Mesendoderm (in vitro differentiated cells): ENCODE measurements around the gene AGPAT1. TPM values are rescaled to one million over a fixed set of nuclear protein-coding genes. Genes with fewer than 3 reads are reported as not detected.
A peak's percentile ranks its signal among the peaks of the same experiment; 100 is the strongest.

Experiments used
- DNase-seq: peaks from one replicate; pipeline ENCODE4 v3.0.0; 2013
- H2AK5ac ChIP-seq: 2 replicates; pipeline ENCODE4 v1.6.1; 2013; ENCODE audit warnings: low read length, inconsistent platforms
- H2BK120ac ChIP-seq: 2 replicates; pipeline ENCODE4 v1.6.1; 2013; ENCODE audit warnings: low read depth, mild to moderate bottlenecking, low read length, moderate library complexity, mixed read lengths
- H2BK15ac ChIP-seq: replicated peaks from 2 replicates; pipeline ENCODE4 v1.6.1; 2013; ENCODE audit warnings: low read depth, mild to moderate bottlenecking, moderate library complexity
- H2BK5ac ChIP-seq: 2 replicates; pipeline ENCODE4 v1.6.1; 2013; ENCODE audit warnings: low read length, inconsistent platforms
- H3K18ac ChIP-seq: 2 replicates; pipeline ENCODE4 v1.6.1; 2013; ENCODE audit warnings: mild to moderate bottlenecking, low read length, mixed read lengths
- H3K23ac ChIP-seq: one replicate; pipeline ENCODE4 v1.6.1; 2013; ENCODE audit warnings: low read length
- H3K27ac ChIP-seq: 2 replicates; pipeline ENCODE4 v1.5.1; 2013; ENCODE audit warnings: low read depth, mild to moderate bottlenecking, inconsistent platforms, low read length, moderate library complexity
- H3K27me3 ChIP-seq: 2 replicates; pipeline ENCODE4 v1.6.1; 2013; ENCODE audit warnings: low read length, control low read depth, mild to moderate bottlenecking, inconsistent platforms; ENCODE audit not compliant: insufficient read depth, poor library complexity
- H3K36me3 ChIP-seq: 2 replicates; pipeline ENCODE4 v1.6.1; 2013; ENCODE audit warnings: low read length, inconsistent platforms; ENCODE audit not compliant: control insufficient read depth, insufficient read depth
- H3K4ac ChIP-seq: one replicate; pipeline ENCODE4 v1.6.1; 2013; ENCODE audit warnings: low read depth, mild to moderate bottlenecking, low read length, moderate library complexity
- H3K4me1 ChIP-seq: 2 replicates; pipeline ENCODE4 v1.6.1; 2013; ENCODE audit warnings: low read depth, low read length, inconsistent platforms; ENCODE audit not compliant: control insufficient read depth
- H3K4me2 ChIP-seq: 2 replicates; pipeline ENCODE4 v1.6.1; 2013; ENCODE audit warnings: low read length
- H3K4me3 ChIP-seq: 2 replicates; pipeline ENCODE4 v1.5.1; 2013; ENCODE audit warnings: mild to moderate bottlenecking, low read length
- H3K56ac ChIP-seq: one replicate; pipeline ENCODE4 v1.6.1; 2013; ENCODE audit warnings: low read length
- H3K79me1 ChIP-seq: 2 replicates; pipeline ENCODE4 v1.6.1; 2013; ENCODE audit warnings: low read length, inconsistent platforms
- H3K79me2 ChIP-seq: 2 replicates; pipeline ENCODE4 v1.6.1; 2013; ENCODE audit warnings: mild to moderate bottlenecking, low read length; ENCODE audit not compliant: control insufficient read depth, insufficient read depth
- H3K9ac ChIP-seq: 2 replicates; pipeline ENCODE4 v1.6.1; 2013; ENCODE audit warnings: low read length, inconsistent platforms
- H4K5ac ChIP-seq: one replicate; pipeline ENCODE4 v1.6.1; 2013; ENCODE audit warnings: low read length
- H4K8ac ChIP-seq: one replicate; pipeline ENCODE4 v1.6.1; 2013; ENCODE audit warnings: low read depth, mild to moderate bottlenecking, control low read depth, low read length, moderate library complexity
- WGBS: extraction: QIAGEN DNeasy Blood & Tissue Kit; methylation state at CpG from one replicate; pipeline ENCODE4 v1.1.7; 2013; ENCODE audit warnings: low lambda C conversion rate, missing lambda C conversion rate; ENCODE audit not compliant: insufficient coverage; ENCODE audit errors: extremely low coverage; 5-methylcytosine and 5-hydroxymethylcytosine counted together
- small RNA-seq: library from polyadenylated mRNA; stranded (forward); fragments of <200 nt; extraction: miRNeasy Mini kit (QIAGEN cat#:217004); gene quantifications from one replicate; pipeline ENCODE3, GENCODE V24; 2013; ENCODE audit not compliant: insufficient read depth

Gene AGPAT1

DNA sequence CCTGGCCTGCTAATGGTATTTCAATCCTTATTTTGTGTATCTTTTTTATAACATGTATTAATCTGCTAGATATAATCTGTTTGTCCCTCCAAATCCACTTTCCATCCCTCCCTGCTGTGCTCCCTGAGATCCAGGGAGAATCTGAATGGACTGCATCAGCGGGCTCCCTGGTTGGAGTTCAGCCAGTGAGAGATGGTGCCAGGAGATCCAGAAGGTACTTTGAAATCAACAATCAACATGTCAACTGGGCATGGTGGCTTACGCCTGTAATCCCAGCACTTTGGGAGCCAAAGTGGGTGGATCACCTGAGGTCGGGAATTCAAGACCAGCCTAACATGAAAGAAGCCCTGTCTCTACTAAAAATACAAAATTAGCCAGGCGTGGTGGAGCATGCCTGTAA is 52.2 kb downstream of the AGPAT1 start:
- Histone ChIP-seq H2AK5ac (no peak overlapping the region), H3K56ac (no peak overlapping the region), H3K18ac (no peak overlapping the region), H3K4ac (no peak overlapping the region), H3K36me3 (peaks cover 2% of the 10 kb centered on the region), H2BK5ac (no peak overlapping the region), H3K9ac (no peak overlapping the region), H3K79me2 (no peaks in the 10 kb centered on the region), H3K27ac (no peak overlapping the region), H3K4me2 (no peak overlapping the region), H4K8ac (no peak overlapping the region), H3K4me3 (no peak overlapping the region), H3K27me3 (no peaks in the 10 kb centered on the region), H3K4me1 (no peaks in the 10 kb centered on the region), H2BK15ac (no peak overlapping the region), H2BK120ac (no peak overlapping the region), H3K23ac (no peak overlapping the region), H3K79me1 (peaks cover 4% of the 10 kb centered on the region), H4K5ac (no peak overlapping the region)
- WGBS = no CpG with 5 or more reads among the region's 4 CpGs
- no peak for DNase-seq

DNA sequence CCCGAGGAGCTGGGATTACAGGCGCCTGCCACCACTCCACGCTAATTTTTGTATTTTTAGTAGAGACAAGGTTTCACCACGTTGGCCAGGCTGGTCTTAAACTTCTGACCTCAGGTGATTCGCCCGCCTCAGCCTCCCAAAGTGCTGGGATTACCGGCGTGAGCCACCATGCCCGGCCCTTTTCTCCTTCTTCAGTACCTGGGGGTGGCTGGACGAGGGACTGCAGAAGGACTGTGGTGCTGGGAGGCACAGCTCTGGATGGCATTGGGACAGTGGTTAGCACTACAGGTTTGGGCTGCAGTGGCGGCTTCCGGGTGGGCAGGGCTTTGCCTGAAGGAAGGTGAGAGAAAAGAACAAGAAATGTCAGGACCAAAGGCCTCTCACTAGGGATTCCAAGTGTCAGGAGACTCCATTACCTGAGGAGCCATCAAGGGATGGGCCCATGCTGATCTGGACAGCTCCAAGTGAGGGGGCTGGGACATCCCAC is 55.3 kb downstream of the AGPAT1 start:
- Histone ChIP-seq H3K9ac (no peak overlapping the region), H3K79me1 (no peaks in the 10 kb centered on the region), H3K4ac (no peak overlapping the region), H2AK5ac (no peak overlapping the region), H3K27me3 (no peaks in the 10 kb centered on the region), H4K8ac (no peak overlapping the region), H2BK15ac (no peak overlapping the region), H2BK5ac (no peak overlapping the region), H3K79me2 (no peaks in the 10 kb centered on the region), H3K4me2 (no peak overlapping the region), H3K36me3 (peaks cover 2% of the 10 kb centered on the region), H4K5ac (no peak overlapping the region), H3K4me1 (no peaks in the 10 kb centered on the region), H3K23ac (no peak overlapping the region), H2BK120ac (no peak overlapping the region), H3K27ac (no peak overlapping the region), H3K18ac (no peak overlapping the region), H3K4me3 (no peak overlapping the region), H3K56ac (no peak overlapping the region)
- WGBS = no CpG with 5 or more reads among the region's 12 CpGs
- DNase-seq = no peak

DNA sequence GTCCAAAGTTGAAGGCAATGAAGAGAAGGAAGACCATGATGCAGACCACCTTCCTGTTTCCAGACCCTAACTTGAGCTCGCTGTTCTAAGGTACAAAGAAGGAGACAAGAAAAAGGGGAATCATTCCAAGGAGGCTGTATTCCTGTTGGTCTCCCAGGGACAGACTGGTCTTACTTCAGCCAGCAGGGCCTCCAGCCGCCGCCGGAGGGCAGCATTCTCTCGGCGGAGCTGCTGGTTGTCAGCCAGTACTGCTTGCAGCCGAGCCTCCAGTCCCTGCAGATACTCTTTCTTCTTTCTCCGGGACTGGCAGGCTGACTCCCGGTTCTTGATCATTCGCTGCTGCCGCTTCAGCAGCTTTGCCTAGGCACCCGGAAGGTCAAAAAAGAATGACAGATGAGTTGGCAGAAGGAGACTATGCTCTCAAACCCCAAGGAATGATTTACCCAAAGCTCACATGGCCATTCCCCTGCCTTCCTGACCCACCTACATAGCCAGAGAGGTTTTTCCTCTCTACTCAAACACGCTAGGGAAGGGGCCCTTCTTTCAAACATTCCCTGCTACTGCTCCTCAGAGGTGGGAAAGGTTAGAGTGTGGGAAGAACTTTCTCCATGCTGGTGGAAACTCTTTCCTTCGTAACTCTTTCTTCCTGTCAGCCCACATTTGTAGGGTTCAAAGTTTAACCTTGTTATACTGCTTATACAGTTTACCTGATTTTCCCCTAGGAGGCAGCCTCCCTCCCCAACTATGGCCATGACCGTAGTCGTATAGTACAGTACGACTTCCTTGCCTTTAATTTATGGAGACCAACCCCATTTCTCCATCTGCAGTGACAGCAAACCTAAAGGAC is 56.9 kb downstream of the AGPAT1 start:
- H3K79me1 ChIP-seq = no peaks in the 10 kb centered on the region
- H4K8ac ChIP-seq = no peak overlapping the region
- peak; percentile 88 for DNase-seq
- H3K9ac ChIP-seq = no peak overlapping the region
- H3K27ac ChIP-seq = no peak overlapping the region
- H2BK120ac ChIP-seq = no peak overlapping the region
- no peak overlapping the region for H2BK15ac ChIP-seq
- WGBS = no CpG with 5 or more reads among the region's 17 CpGs
- H4K5ac ChIP-seq = no peak overlapping the region
- peaks cover 2% of the 10 kb centered on the region for H3K36me3 ChIP-seq
- no peak overlapping the region for H3K4ac ChIP-seq
- H2BK5ac ChIP-seq = no peak overlapping the region
- H3K27me3 ChIP-seq = no peaks in the 10 kb centered on the region
- H3K23ac ChIP-seq = no peak overlapping the region
- no peaks in the 10 kb centered on the region for H3K4me1 ChIP-seq
- H2AK5ac ChIP-seq = no peak overlapping the region
- H3K18ac ChIP-seq = no peak overlapping the region
- H3K79me2 ChIP-seq = no peaks in the 10 kb centered on the region
- H3K4me3 ChIP-seq = no peak overlapping the region
- H3K4me2 ChIP-seq = no peak overlapping the region
- H3K56ac ChIP-seq = no peak overlapping the region

Small RNAs within 50 kb of the gene (small RNA-seq; reads per million reads assigned to genes)
- gene AL662884.1 (not detected), gene MIR6833 (not detected)
